EH (cell line): Measurements from ENCODE around the gene PTHLH.
A peak's percentile ranks its signal among the peaks of the same experiment; 100 is the strongest.

Experiments
- DNase-seq: peaks from one replicate; pipeline ENCODE4 v3.0.0-alpha.2; 2015; ENCODE audit warnings: low read depth

Gene PTHLH

GRCh38 chr12:27937768-27938167 is 34.8 kb downstream of the PTHLH start:
- no peak for DNase-seq

GRCh38 chr12:27936196-27936595 is 36.3 kb downstream of the PTHLH start:
- DNase-seq = no peak

GRCh38 chr12:27934276-27934675 is 38.3 kb downstream of the PTHLH start:
- DNase-seq = no peak

GRCh38 chr12:27931390-27931789 is 41.1 kb downstream of the PTHLH start:
- DNase-seq = no peak

GRCh38 chr12:27927347-27927746 is 45.2 kb downstream of the PTHLH start:
- no peak for DNase-seq

- DNase-seq = peak; percentile 54
Measured at GRCh38 chr12:27924350-27925135, 48.0 kb downstream of the PTHLH start.

- peak; percentile 76 for DNase-seq
Measured at GRCh38 chr12:27922531-27923139, 49.9 kb downstream of the PTHLH start.

- no peak for DNase-seq
Measured at GRCh38 chr12:27919671-27920235, 52.8 kb downstream of the PTHLH start.

- no peak for DNase-seq
Measured at GRCh38 chr12:27915536-27915935, 57.0 kb downstream of the PTHLH start.

- no peak for DNase-seq
Measured at GRCh38 chr12:27915021-27915420, 57.5 kb downstream of the PTHLH start.

- DNase-seq = no peak
Measured at GRCh38 chr12:27913999-27914614, 58.4 kb downstream of the PTHLH start.

- no peak for DNase-seq
Measured at GRCh38 chr12:27911397-27911796, 61.1 kb downstream of the PTHLH start.
